ENCODE results near the gene TRABD2B.

The TRABD2B gene

GRCh38 chr1:47745715-47746609 is 251.2 kb downstream of the TRABD2B start:
- no peak for DNase-seq

- no peak for DNase-seq
Measured at GRCh38 chr1:47742890-47743760, 254.1 kb downstream of the TRABD2B start.

- no peak for DNase-seq
Measured at GRCh38 chr1:47738560-47739182, 258.5 kb downstream of the TRABD2B start.

GRCh38 chr1:47732489-47732888 is 264.7 kb downstream of the TRABD2B start:
- no peak for DNase-seq

- no peak for DNase-seq
Measured at GRCh38 chr1:47731730-47732129, 265.5 kb downstream of the TRABD2B start.

- no peak for DNase-seq
Measured at GRCh38 chr1:47729685-47730084, 267.5 kb downstream of the TRABD2B start.

GRCh38 chr1:47727697-47728085 is 269.5 kb downstream of the TRABD2B start:
- DNase-seq: no peak

- DNase-seq: no peak
Measured at GRCh38 chr1:47727051-47727696, 270.0 kb downstream of the TRABD2B start.

GRCh38 chr1:47725992-47726855 is 271.0 kb downstream of the TRABD2B start:
- peak; percentile 31 for DNase-seq

GRCh38 chr1:47725511-47725991 is 271.6 kb downstream of the TRABD2B start:
- no peak for DNase-seq

- no peak for DNase-seq
Measured at GRCh38 chr1:47725000-47725473, 272.1 kb downstream of the TRABD2B start.

- DNase-seq: no peak
Measured at GRCh38 chr1:47724432-47724999, 272.7 kb downstream of the TRABD2B start.

GRCh38 chr1:47722909-47723580 is 274.1 kb downstream of the TRABD2B start:
- DNase-seq: no peak

GRCh38 chr1:47722101-47722500 is 275.1 kb downstream of the TRABD2B start:
- no peak for DNase-seq

GRCh38 chr1:47720111-47720510 is 277.1 kb downstream of the TRABD2B start:
- no peak for DNase-seq

GRCh38 chr1:47717341-47717740 is 279.8 kb downstream of the TRABD2B start:
- no peak for DNase-seq

- DNase-seq: no peak
Measured at GRCh38 chr1:47713975-47714767, 283.0 kb downstream of the TRABD2B start.

- no peak for DNase-seq
Measured at GRCh38 chr1:47713333-47713953, 283.7 kb downstream of the TRABD2B start.
